ENCODE results near the gene CFAP251.

GRCh38 chr12:122001466-122002209 lies 83.2 kb downstream of the CFAP251 start:
- TF ChIP-seq, protein P1, sequence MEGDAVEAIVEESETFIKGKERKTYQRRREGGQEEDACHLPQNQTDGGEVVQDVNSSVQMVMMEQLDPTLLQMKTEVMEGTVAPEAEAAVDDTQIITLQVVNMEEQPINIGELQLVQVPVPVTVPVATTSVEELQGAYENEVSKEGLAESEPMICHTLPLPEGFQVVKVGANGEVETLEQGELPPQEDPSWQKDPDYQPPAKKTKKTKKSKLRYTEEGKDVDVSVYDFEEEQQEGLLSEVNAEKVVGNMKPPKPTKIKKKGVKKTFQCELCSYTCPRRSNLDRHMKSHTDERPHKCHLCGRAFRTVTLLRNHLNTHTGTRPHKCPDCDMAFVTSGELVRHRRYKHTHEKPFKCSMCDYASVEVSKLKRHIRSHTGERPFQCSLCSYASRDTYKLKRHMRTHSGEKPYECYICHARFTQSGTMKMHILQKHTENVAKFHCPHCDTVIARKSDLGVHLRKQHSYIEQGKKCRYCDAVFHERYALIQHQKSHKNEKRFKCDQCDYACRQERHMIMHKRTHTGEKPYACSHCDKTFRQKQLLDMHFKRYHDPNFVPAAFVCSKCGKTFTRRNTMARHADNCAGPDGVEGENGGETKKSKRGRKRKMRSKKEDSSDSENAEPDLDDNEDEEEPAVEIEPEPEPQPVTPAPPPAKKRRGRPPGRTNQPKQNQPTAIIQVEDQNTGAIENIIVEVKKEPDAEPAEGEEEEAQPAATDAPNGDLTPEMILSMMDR (IDR thresholded peaks at IDR 0.05; ENCODE audit: insufficient read depth, low read depth, low read length): no peak
- no peak for TF ChIP-seq EZH2 (IDR thresholded peaks at IDR 0.05; ENCODE audit: insufficient read depth, low read length)

All from astrocyte (in vitro differentiated cells and primary cell).